ENCODE measurements around the gene SLC50A1.

GRCh38 chr1:155136748-155137147 lies 1.1 kb downstream of the SLC50A1 start:
- TF ChIP-seq HOXA7 (CRISPR knock-in tag; IDR thresholded peaks at IDR 0.05) (no peak), CTCF (IDR thresholded peaks at IDR 0.05) (no peak), TP53 (CRISPR knock-in tag; IDR thresholded peaks at IDR 0.05) (no peak), EP300 (IDR thresholded peaks at IDR 0.05) (no peak), POLR2A (IDR thresholded peaks at IDR 0.05; ENCODE audit: low read length) (no peak), BHLHE40 (IDR thresholded peaks at IDR 0.05; ENCODE audit: low read depth, low read length) (no peak), ZFP36 (IDR thresholded peaks at IDR 0.05; ENCODE audit: borderline replicate concordance, partially characterized antibody) (no peak), SMC3 (IDR thresholded peaks at IDR 0.05) (no peak), POLR2AphosphoS2 (conservative IDR thresholded peaks at IDR 0.05; ENCODE audit: low read length) (no peak), PHF8 (IDR thresholded peaks at IDR 0.05; ENCODE audit: borderline replicate concordance, low read depth) (no peak)

All from A549 (cell line).